HEK293 (cell line): Measurements from ENCODE around the gene CLMN.

Experiments used
- CTCF ChIA-PET: fragments of 350-600 bp; formaldehyde crosslinking; extraction: SDS; loops from one replicate; lab custom pipeline; 2021; ENCODE audit warnings: antibody characterized with exemption; lab: Yijun Ruan, JAX
- POLR2A ChIA-PET: fragments of 300-600 bp; formaldehyde crosslinking; extraction: SDS; loops from one replicate; lab custom pipeline; 2020; ENCODE audit warnings: antibody characterized with exemption, inconsistent platforms; lab: Yijun Ruan, JAX
- H3K27ac ChIP-seq: fragments of 200-500 bp; sonication (Bioruptor generic); 2 replicates; pipeline ENCODE4 v1.5.1; 2014; ENCODE audit warnings: low read depth, low read length, control low read depth, inconsistent platforms; ENCODE audit errors: extremely low read depth
- H3K36me3 ChIP-seq, 2 experiments: fragments of 200-500 bp in 1 of 2; sonication (Bioruptor generic) in 1 of 2; 1 replicate in 1 of 2; 2 replicates in 1 of 2; pipeline ENCODE4 v1.5.1; 2014 to 2017; ENCODE audit warnings: inconsistent platforms in 2 of 2, low read length in 2 of 2; ENCODE audit not compliant: control insufficient read depth in 2 of 2, insufficient read depth in 1 of 2
- H3K4me1 ChIP-seq: fragments of 200-500 bp; sonication (Bioruptor generic); 2 replicates; pipeline ENCODE4 v1.5.1; 2014; ENCODE audit warnings: mild to moderate bottlenecking, low read length, inconsistent platforms; ENCODE audit not compliant: control insufficient read depth, insufficient read depth
- H3K4me3 ChIP-seq: 2 replicates; pipeline ENCODE4 v1.5.1; 2011; ENCODE audit warnings: low read depth, mild to moderate bottlenecking, control low read depth, low read length, moderate library complexity
- H3K9me3 ChIP-seq: fragments of 200-500 bp; sonication (Bioruptor generic); 2 replicates; pipeline ENCODE4 v1.5.1; 2014; ENCODE audit warnings: low read depth, low read length, inconsistent platforms; ENCODE audit not compliant: control insufficient read depth, insufficient read depth
- EGR2 ChIP-seq: fragments of 450-650 bp; formaldehyde crosslinking; IDR thresholded peaks from 2 replicates; pipeline ENCODE4 v1.5.1; 2016; ENCODE audit warnings: low read depth, missing biosample characterization, missing genetic modification characterization
- GLIS2 ChIP-seq: fragments of 450-650 bp; formaldehyde crosslinking; IDR thresholded peaks from 2 replicates; pipeline ENCODE4 v1.5.1; 2016; ENCODE audit warnings: missing biosample characterization, missing genetic modification characterization
- KLF1 ChIP-seq: fragments of 450-650 bp; formaldehyde crosslinking; IDR thresholded peaks from 2 replicates; pipeline ENCODE4 v1.5.1; 2016; ENCODE audit warnings: missing biosample characterization, missing genetic modification characterization
- SALL2 ChIP-seq: fragments of 450-650 bp; formaldehyde crosslinking; IDR thresholded peaks from 2 replicates; pipeline ENCODE4 v1.5.0; 2017; ENCODE audit warnings: missing biosample characterization, mild to moderate bottlenecking, missing genetic modification characterization, borderline replicate concordance
- SP2 ChIP-seq: fragments of 450-650 bp; formaldehyde crosslinking; IDR thresholded peaks from 2 replicates; pipeline ENCODE4 v1.5.1; 2016; ENCODE audit warnings: missing biosample characterization, missing genetic modification characterization
- SP3 ChIP-seq: fragments of 450-650 bp; formaldehyde crosslinking; IDR thresholded peaks from 2 replicates; pipeline ENCODE4 v1.5.1; 2016; ENCODE audit warnings: missing biosample characterization, missing genetic modification characterization
- YY2 ChIP-seq: fragments of 450-650 bp; formaldehyde crosslinking; IDR thresholded peaks from 2 replicates; pipeline ENCODE4 v1.5.1; 2016; ENCODE audit warnings: missing biosample characterization, missing genetic modification characterization
- ZFHX2 ChIP-seq: fragments of 450-650 bp; formaldehyde crosslinking; conservative IDR thresholded peaks from 2 replicates; pipeline ENCODE4 v1.5.1; 2016; ENCODE audit warnings: missing biosample characterization, missing genetic modification characterization
- ZNF19 ChIP-seq: fragments of 450-650 bp; formaldehyde crosslinking; IDR thresholded peaks from 2 replicates; pipeline ENCODE4; 2016; ENCODE audit warnings: missing biosample characterization, missing genetic modification characterization, low read depth
- ZNF335 ChIP-seq: fragments of 450-650 bp; formaldehyde crosslinking; conservative IDR thresholded peaks from 2 replicates; pipeline ENCODE4 v1.5.1; 2016; ENCODE audit warnings: missing biosample characterization, missing genetic modification characterization
- ZNF341 ChIP-seq: fragments of 450-650 bp; formaldehyde crosslinking; IDR thresholded peaks from 2 replicates; pipeline ENCODE4; 2016; ENCODE audit warnings: low read depth, missing biosample characterization, missing genetic modification characterization
- ZNF623 ChIP-seq: fragments of 450-650 bp; formaldehyde crosslinking; IDR thresholded peaks from 2 replicates; pipeline ENCODE4 v1.5.1; 2016; ENCODE audit warnings: missing biosample characterization, missing genetic modification characterization
- TF ChIP-seq, protein P1 (sequence below): fragments of 450-650 bp; formaldehyde crosslinking; IDR thresholded peaks from 2 replicates; pipeline ENCODE4 v1.5.1; 2016; ENCODE audit warnings: missing biosample characterization, missing genetic modification characterization
- TF ChIP-seq, protein P2 (sequence below): fragments of 450-650 bp; formaldehyde crosslinking; IDR thresholded peaks from 2 replicates; pipeline ENCODE4 v1.5.1; 2016; ENCODE audit warnings: missing biosample characterization, missing genetic modification characterization
- TF ChIP-seq, protein P3 (sequence below): fragments of 450-650 bp; formaldehyde crosslinking; IDR thresholded peaks from 2 replicates; pipeline ENCODE4 v1.5.1; 2016; ENCODE audit warnings: missing biosample characterization, missing genetic modification characterization

Gene CLMN

DNA sequence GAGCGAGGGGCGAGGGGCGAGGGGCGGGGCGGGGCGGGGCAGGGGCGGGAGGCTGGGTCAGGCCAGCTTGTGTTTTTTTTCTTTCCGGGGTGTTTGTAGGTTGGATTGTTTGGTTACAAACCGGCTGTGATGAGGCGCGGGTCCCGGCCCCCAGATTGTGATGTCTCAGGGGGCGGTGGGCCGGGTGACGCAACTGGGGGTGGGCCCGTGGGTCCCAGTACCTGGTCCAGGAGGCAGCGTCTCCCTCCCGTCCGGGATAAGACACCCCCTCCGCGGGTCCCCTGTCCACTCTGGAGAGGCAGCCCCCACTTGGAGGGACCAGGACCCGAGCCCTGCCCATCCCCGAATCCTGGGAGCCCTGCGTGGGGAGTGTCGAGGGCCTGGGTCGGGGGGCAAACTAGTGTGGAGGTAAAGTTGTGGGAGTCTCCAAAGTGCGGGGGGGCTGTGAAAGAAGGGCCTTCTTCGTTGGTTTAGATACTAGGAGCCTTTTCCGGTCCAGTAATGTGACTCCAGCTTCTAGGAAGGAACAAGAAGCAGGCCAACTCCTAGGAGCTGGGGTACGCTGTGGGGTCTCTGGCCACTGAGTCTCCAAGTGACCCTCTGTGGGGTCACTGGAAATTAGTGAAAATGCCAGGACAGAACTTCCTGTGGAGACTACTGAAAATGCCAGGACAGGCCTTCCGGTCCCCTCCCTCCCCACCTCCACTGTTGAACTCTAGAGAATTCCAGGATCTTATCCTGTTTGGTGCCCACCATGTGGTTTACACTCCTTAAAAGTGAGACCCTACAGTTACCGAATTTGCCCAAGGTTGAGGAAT, 579 bp upstream of the CLMN start:
- TF ChIP-seq, protein P1, sequence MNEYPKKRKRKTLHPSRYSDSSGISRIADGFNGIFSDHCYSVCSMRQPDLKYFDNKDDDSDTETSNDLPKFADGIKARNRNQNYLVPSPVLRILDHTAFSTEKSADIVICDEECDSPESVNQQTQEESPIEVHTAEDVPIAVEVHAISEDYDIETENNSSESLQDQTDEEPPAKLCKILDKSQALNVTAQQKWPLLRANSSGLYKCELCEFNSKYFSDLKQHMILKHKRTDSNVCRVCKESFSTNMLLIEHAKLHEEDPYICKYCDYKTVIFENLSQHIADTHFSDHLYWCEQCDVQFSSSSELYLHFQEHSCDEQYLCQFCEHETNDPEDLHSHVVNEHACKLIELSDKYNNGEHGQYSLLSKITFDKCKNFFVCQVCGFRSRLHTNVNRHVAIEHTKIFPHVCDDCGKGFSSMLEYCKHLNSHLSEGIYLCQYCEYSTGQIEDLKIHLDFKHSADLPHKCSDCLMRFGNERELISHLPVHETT (tag by site-specific recombination) = no peak
- TF ChIP-seq ZNF341 (tag by site-specific recombination) = 0 out of 2 replicates have a peak, but pooled peaks have one; percentile 28
- TF ChIP-seq, protein P2, sequence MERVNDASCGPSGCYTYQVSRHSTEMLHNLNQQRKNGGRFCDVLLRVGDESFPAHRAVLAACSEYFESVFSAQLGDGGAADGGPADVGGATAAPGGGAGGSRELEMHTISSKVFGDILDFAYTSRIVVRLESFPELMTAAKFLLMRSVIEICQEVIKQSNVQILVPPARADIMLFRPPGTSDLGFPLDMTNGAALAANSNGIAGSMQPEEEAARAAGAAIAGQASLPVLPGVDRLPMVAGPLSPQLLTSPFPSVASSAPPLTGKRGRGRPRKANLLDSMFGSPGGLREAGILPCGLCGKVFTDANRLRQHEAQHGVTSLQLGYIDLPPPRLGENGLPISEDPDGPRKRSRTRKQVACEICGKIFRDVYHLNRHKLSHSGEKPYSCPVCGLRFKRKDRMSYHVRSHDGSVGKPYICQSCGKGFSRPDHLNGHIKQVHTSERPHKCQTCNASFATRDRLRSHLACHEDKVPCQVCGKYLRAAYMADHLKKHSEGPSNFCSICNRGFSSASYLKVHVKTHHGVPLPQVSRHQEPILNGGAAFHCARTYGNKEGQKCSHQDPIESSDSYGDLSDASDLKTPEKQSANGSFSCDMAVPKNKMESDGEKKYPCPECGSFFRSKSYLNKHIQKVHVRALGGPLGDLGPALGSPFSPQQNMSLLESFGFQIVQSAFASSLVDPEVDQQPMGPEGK (tag by site-specific recombination) = peak; percentile 64
- no peak for TF ChIP-seq YY2 (tag by site-specific recombination)
- TF ChIP-seq ZFHX2 (tag by site-specific recombination) = peak; percentile 72
- peak; percentile 50; the same call in 1 of the 2 replicates for TF ChIP-seq EGR2 (tag by site-specific recombination)
- TF ChIP-seq SALL2 = no peak
- peak; percentile 6; the same call in 1 of the 2 replicates for TF ChIP-seq SP3
- TF ChIP-seq SP2 (tag by site-specific recombination) = peak; percentile 33; the same call in 1 of the 2 replicates
- no peak for TF ChIP-seq ZNF19 (tag by site-specific recombination)
- 0 out of 2 replicates have a peak, but pooled peaks have one; percentile 13 for TF ChIP-seq ZNF335 (tag by site-specific recombination)
- TF ChIP-seq, protein P3, sequence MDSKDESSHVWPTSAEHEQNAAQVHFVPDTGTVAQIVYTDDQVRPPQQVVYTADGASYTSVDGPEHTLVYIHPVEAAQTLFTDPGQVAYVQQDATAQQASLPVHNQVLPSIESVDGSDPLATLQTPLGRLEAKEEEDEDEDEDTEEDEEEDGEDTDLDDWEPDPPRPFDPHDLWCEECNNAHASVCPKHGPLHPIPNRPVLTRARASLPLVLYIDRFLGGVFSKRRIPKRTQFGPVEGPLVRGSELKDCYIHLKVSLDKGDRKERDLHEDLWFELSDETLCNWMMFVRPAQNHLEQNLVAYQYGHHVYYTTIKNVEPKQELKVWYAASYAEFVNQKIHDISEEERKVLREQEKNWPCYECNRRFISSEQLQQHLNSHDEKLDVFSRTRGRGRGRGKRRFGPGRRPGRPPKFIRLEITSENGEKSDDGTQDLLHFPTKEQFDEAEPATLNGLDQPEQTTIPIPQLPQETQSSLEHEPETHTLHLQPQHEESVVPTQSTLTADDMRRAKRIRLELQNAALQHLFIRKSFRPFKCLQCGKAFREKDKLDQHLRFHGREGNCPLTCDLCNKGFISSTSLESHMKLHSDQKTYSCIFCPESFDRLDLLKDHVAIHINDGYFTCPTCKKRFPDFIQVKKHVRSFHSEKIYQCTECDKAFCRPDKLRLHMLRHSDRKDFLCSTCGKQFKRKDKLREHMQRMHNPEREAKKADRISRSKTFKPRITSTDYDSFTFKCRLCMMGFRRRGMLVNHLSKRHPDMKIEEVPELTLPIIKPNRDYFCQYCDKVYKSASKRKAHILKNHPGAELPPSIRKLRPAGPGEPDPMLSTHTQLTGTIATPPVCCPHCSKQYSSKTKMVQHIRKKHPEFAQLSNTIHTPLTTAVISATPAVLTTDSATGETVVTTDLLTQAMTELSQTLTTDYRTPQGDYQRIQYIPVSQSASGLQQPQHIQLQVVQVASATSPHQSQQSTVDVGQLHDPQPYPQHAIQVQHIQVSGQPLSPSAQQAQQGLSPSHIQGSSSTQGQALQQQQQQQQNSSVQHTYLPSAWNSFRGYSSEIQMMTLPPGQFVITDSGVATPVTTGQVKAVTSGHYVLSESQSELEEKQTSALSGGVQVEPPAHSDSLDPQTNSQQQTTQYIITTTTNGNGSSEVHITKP (tag by site-specific recombination) = peak; percentile 86
- TF ChIP-seq KLF1 (tag by site-specific recombination) = peak; percentile 12; the same call in 1 of the 2 replicates
- no peak for TF ChIP-seq ZNF623 (tag by site-specific recombination)
- TF ChIP-seq GLIS2 (tag by site-specific recombination) = peak; percentile 51
- ChIA-PET POLR2A (no interaction called here), CTCF (interaction anchor here (1.0 kb wide), 1 partner anchor 28 kb away, joined by 3 read pairs; no protein-coding TSS in a partner anchor)
- H3K36me3 ChIP-seq = no peaks in the 10 kb centered on the region
- H3K9me3 ChIP-seq = no peaks in the 10 kb centered on the region
- H3K4me1 ChIP-seq = peaks cover 6% of the 10 kb centered on the region; the same call in 1 of the 2 replicates
- H3K27ac ChIP-seq = 0 out of 2 replicates have a peak overlapping the region, but pooled peaks have one; percentile 5
- peak overlapping the region; percentile 34 for H3K4me3 ChIP-seq
